ENCODE results near the gene RIN3.

- no peak for TF ChIP-seq EZH2 (optimal IDR thresholded peaks at IDR 0.05; ENCODE audit: low read depth, low read length)
- no peak for TF ChIP-seq CTCF (IDR thresholded peaks at IDR 0.05; ENCODE audit: low read length)
- no peak for TF ChIP-seq EZH2phosphoT487 (IDR thresholded peaks at IDR 0.05; ENCODE audit: low read length)
These were observed 142.9 kb downstream of the RIN3 start for GRCh38 chr14:92656306-92657081.
